Thoracic aorta (tissue), 2 donors: Measurements from ENCODE around the gene ANKRD28. TPM values are rescaled to one million over a fixed set of nuclear protein-coding genes. Genes with fewer than 3 reads are reported as not detected.

Source experiments
- ATAC-seq: fragments of 150-250 bp; one replicate; pipeline ENCODE4 v1.8.0; 2017; ENCODE audit warnings: low read depth; ENCODE audit not compliant: insufficient number of reproducible peaks, low FRiP score
- DNase-seq: peaks from one replicate; pipeline ENCODE4 v3.0.0-alpha.2; 2020; ENCODE audit warnings: low spot score
- H3K27ac ChIP-seq, 2 donors: fragments of 200-600 bp; sonication (generic); 1 replicate in 1 of 2; 2 replicates in 1 of 2; pipeline ENCODE4 v1.5.1; 2016; ENCODE audit warnings: mild to moderate bottlenecking in 2 of 2, moderate library complexity in 2 of 2
- H3K27me3 ChIP-seq: fragments of 200-600 bp; sonication (generic); replicated peaks from 2 replicates; pipeline ENCODE4 v1.6.0; 2016; ENCODE audit warnings: mild to moderate bottlenecking; ENCODE audit not compliant: insufficient read depth
- H3K36me3 ChIP-seq: fragments of 200-600 bp; sonication (generic); one replicate; pipeline ENCODE4 v1.5.1; 2016
- H3K4me1 ChIP-seq, 2 donors: fragments of 200-600 bp; sonication (generic); 1 replicate in 1 of 2; 2 replicates in 1 of 2; pipeline versions ENCODE4 v1.5.1 to v1.6.0; 2016; ENCODE audit warnings: low read depth in 2 of 2, mild to moderate bottlenecking in 1 of 2; ENCODE audit not compliant: control insufficient read depth in 1 of 2
- H3K4me3 ChIP-seq: fragments of 200-600 bp; sonication (generic); 2 replicates; pipeline ENCODE4 v1.5.1; 2016; ENCODE audit warnings: mild to moderate bottlenecking
- H3K9me3 ChIP-seq: fragments of 200-600 bp; sonication (generic); 2 replicates; pipeline ENCODE4 v1.5.1; 2016
- total RNA-seq, 2 donors: library from RNA; depleted of rRNA; stranded (reverse); fragments of >200 nt; gene quantifications; one replicate each; pipeline versions ENCODE4 v1.1.0 to v1.2.3, GENCODE V29; 2016
- TF ChIP-seq, protein P1 (sequence below): fragments of 200-600 bp; sonication (generic); IDR thresholded peaks from one replicate; pipeline ENCODE4 v1.5.1; 2019; ENCODE audit warnings: antibody characterized with exemption

The ANKRD28 gene
- total RNA-seq, 2 donors from 2014 or later, result 42.5 to 60.2 TPM

DNA sequence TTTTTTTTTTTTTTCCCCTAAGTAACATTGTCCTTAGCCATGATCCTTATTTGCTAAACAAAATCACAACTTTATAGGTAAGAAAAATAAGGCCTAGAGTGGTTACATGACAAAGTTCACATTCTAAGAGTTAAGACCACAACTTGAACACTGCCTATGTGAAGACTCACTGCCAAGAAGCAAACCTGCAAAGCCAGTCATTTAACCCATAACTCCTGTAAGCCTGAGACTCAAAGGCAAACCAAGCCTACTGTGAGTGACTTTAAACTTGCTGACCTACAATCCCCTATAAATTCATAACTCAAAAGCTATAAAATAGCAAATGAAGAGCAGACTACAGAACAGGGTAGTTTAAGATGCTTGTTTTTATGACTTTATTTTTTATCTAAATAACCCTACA is 12.9 kb upstream of the ANKRD28 start:
- Histone ChIP-seq H3K36me3 (no peaks in the 10 kb centered on the region), H3K9me3 (no peaks in the 10 kb centered on the region), H3K4me3 (no peak overlapping the region), H3K27me3 (no peaks in the 10 kb centered on the region), H3K4me1 (peaks cover 4 to 9% of the 10 kb centered on the region in 2 donors), H3K27ac (no peak overlapping the region)
- ATAC-seq (no peak), DNase-seq (no peak)
- TF ChIP-seq, protein P1, sequence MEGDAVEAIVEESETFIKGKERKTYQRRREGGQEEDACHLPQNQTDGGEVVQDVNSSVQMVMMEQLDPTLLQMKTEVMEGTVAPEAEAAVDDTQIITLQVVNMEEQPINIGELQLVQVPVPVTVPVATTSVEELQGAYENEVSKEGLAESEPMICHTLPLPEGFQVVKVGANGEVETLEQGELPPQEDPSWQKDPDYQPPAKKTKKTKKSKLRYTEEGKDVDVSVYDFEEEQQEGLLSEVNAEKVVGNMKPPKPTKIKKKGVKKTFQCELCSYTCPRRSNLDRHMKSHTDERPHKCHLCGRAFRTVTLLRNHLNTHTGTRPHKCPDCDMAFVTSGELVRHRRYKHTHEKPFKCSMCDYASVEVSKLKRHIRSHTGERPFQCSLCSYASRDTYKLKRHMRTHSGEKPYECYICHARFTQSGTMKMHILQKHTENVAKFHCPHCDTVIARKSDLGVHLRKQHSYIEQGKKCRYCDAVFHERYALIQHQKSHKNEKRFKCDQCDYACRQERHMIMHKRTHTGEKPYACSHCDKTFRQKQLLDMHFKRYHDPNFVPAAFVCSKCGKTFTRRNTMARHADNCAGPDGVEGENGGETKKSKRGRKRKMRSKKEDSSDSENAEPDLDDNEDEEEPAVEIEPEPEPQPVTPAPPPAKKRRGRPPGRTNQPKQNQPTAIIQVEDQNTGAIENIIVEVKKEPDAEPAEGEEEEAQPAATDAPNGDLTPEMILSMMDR, result no peak

DNA sequence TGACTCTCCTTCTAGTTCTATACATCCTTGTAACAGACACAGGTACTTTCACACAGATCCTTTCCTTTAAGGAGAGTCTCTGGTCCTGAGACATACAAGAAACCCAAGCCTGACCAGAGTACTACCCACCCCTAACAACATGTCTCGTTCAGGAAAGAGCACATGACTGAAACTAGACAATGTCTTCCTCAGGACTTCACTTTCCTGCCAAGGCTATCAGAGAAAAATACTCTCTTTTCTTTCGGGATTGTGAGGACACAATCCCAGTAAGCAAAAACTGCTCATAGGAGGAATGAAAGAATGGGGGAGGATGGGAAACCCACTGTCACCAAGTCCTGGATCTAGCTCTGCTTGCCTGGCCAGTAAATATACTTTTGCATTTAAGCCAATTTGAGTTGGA is 11.5 kb upstream of the ANKRD28 start:
- H3K9me3 ChIP-seq, result no peaks in the 10 kb centered on the region
- TF ChIP-seq, protein P1, result no peak
- H3K36me3 ChIP-seq, result no peaks in the 10 kb centered on the region
- ATAC-seq (no peak), DNase-seq (no peak)
- H3K4me3 ChIP-seq, result no peak overlapping the region
- H3K27ac ChIP-seq, result no peak overlapping the region
- no peaks in the 10 kb centered on the region for H3K27me3 ChIP-seq
- peaks cover 9 to 23% of the 10 kb centered on the region in 2 donors for H3K4me1 ChIP-seq

DNA sequence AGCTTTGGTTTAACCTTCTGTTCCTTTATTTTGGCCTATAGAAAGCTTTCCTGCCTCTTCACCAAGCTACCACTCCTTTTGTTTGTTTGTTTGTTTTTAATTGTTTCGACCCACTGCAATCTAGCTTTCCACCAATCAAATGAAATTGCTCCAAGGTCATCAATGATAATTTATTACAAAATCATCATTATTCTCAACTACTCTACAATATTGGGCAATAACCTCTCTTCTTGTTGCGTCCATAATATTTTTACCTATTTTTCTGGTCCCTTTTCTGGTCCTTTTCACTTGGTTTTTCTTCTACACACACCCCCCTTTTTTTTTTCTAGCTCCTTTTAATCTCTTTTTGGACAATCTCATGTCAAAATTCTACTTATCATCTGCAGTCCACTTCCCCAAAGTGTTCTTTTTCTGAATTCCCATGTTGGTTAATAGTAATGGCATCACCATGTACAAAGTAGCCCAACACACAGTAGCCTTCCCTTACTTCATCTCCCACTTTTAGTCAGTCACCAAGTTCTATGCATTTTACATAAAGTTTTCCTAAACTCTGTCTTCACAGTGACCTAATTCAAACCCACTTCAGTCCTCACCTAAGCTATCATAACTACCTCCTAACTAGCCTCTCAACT is 11.0 kb upstream of the ANKRD28 start:
- TF ChIP-seq, protein P1, result no peak
- H3K27ac ChIP-seq, result no peak overlapping the region
- no peaks in the 10 kb centered on the region for H3K36me3 ChIP-seq
- DNase-seq (no peak), ATAC-seq (no peak)
- peaks cover 9 to 23% of the 10 kb centered on the region in 2 donors for H3K4me1 ChIP-seq
- H3K4me3 ChIP-seq, result no peak overlapping the region
- H3K27me3 ChIP-seq, result no peaks in the 10 kb centered on the region
- no peaks in the 10 kb centered on the region for H3K9me3 ChIP-seq

DNA sequence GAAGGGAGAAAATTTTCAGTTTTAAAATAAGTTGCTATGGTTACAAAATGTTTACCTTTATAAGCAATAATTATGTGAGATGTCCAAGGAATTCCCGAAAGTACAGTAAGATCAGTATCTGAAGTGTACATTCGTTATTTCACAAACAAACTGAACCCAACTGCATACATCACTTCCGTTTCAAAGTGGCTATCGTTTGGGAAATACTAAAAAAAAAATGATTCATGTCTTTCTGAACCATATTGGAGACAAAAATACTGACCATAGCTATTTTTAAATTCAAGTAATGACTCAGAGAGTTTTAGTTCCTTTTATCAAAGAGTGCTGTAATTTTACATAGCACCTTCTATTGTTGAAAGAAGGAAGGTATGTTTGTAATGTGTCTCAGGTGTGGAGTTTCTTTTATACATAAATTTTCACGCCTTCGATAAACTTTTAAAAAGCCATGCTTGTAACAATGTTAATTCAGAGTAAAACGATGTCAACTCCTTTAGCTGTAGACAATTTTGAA is 8.0 kb upstream of the ANKRD28 start:
- Histone ChIP-seq H3K27me3 (no peaks in the 10 kb centered on the region), H3K27ac (peak overlapping the region in 1 of 2 donors; percentile 63)

DNA sequence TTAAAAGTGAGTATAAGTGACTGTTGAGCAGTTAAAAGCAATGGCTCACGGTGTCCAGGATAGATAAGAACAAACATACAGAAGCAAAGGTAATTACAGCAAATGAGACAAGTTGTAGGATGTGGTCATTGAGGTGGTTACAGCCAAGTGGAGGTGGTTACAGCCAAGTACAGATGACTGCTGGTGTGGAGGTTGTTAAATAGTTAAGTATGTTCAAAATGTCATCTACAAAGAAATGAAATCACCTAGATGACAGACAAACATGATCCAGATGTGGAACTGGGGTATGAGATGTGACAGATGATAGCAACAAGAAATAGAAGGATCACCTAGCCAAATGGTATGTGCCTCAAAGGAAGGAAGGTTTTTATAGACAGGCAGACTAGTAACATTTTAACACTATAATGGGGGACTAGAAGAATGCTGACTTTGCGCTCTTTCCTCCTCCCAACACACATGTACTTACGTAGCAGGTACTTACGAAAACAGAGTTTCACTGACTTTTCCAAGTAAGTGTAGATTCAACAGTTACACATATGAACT is 6.8 kb upstream of the ANKRD28 start:
- no peaks in the 10 kb centered on the region for H3K9me3 ChIP-seq
- no peaks in the 10 kb centered on the region for H3K36me3 ChIP-seq
- H3K27me3 ChIP-seq, result no peaks in the 10 kb centered on the region
- peaks cover 16 to 36% of the 10 kb centered on the region in 2 donors for H3K4me1 ChIP-seq
- H3K27ac ChIP-seq, result peak overlapping the region in 1 of 2 donors; percentile 63
- DNase-seq (no peak), ATAC-seq (no peak)
- TF ChIP-seq, protein P1, result no peak
- H3K4me3 ChIP-seq, result no peak overlapping the region

More for the DNA sequence above, 8.0 kb upstream of the ANKRD28 start:
- Histone ChIP-seq H3K4me3 (peak overlapping the region; percentile 17), H3K9me3 (no peaks in the 10 kb centered on the region), H3K36me3 (no peaks in the 10 kb centered on the region), H3K4me1 (peaks cover 13 to 28% of the 10 kb centered on the region in 2 donors)
- no peak for DNase-seq
- TF ChIP-seq, protein P1, result no peak
- ATAC-seq, result peak; percentile 52
